Activated T-helper 1 cell treated with Interleukin-2 at 50 U/mL for 16 hours (primary cell): ENCODE data around the gene BBLN.

Source experiments
- DNase-seq: peaks from one replicate; pipeline ENCODE4 v3.0.0-alpha.2; 2020; ENCODE audit warnings: low read depth

BBLN gene

DNA sequence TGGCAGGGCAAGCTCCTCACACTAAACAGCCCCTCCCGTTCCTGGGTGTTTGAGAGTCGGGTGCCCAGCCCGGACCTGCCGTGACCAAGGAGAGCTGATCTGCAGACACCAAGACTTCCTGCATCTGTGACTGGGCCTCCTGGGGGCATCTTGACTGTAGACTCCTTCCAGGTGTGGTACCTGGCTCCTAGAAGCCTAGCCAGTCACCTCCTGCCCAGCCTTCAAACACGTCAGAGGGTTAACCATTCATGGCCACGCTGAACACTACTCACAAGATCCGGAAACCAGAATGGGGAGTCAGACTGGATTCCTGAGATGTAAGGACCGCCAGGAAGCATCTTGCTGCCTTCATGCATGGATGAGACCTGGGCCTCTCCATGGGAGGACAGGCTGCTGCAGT is 14.5 kb upstream of the BBLN start:
- DNase-seq = no peak

DNA sequence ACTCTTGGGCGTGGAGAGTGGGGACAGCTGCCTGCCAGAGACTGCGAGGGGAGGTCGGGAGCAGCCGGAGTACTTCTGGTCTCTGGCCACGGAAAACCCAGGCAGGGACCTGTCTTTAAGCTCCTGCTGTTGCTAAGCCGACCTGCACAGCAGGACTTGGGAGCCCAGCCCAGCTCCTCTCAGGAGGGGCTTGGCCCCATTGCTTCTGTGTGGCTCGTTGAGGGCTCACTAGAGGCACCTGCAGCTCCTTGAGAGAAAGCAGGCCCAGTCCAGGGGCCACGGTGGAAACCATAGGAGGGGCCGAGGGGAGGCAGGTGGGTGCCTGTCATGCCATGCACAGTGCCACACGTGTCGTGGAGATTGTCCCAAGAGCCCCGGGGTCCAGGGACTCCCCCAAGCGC is 14.1 kb upstream of the BBLN start:
- DNase-seq = no peak

DNA sequence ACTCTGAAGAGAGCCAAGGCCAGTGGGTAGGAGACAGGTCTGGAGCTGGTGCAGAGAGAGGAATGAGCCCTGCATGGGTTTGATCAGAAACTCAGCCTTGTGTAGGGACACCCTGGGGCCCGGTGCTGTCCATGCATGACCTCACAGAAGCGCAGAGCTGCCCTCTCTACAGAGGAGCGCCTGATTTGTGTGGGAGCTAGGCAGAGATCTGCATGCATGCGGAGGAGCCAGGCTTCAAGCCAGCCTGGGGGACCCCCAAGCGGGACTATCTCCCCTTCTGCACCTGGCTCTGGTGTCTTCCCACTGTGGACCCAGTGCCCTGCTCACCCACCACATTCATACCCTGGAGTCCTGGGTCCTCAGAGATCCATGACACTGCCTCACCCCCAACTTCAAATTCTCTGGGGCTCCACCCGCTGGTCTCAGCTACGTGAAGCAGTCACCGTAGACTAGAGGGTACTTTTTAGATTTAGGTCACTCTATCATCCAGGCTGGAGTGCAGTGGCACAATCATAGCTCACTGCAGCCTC is 13.4 kb upstream of the BBLN start:
- no peak for DNase-seq

DNA sequence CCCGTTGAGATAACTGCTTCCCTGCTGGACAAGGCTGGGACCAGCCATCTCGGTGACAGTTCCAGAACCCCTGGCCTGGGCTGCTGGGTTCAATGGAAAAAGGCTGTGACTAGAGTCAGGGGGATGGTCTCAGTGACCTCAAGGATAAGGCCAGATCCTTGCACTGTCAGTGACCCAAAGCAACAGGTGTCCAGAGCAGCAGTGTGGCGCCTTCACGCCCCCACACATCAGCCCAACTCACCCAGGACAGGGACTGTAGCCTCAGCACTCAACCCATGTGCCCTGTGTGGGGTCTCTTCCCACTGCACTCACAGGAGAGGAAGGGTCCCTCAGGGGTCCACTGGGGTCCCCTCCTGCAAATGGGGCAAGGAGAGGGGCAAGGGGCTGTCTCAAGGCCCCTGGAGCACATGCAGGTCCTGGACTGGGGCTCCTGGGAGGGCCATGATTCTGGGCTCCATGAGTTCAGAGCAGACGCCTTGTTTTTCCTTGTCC is 11.5 kb upstream of the BBLN start:
- DNase-seq = no peak

DNA sequence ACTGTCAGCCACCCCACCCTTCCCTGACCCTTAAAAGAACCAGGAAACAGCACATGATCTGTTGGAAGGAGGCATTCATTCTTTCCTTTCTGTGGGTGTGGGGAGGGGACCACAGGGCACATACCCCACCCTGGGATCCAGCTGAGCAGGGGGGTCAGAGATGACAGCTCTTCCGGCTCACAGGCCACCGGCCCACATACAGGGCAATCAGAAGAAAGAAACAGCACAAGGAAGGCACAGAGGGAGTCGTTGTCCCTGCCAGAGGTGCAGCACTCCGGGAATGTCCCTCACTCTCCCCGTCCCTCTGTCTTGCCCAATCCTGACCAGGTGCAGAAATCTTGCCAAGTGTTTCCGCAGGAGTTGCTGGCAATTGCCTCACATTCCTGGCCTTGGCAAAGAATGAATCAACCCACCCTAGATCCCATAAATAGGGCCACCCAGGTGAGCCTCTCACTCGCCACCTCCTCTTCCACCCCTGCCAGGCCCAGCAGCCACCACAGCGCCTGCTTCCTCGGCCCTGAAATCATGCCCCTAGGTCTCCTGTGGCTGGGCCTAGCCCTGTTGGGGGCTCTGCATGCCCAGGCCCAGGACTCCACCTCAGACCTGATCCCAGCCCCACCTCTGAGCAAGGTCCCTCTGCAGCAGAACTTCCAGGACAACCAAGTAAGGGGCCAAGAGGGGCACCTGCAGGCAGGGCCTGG is 10.9 kb upstream of the BBLN start, which contains the start of gene LCN2:
Gene LCN2, plus strand, starts transcription at position 453 of the 701 bp plus-strand sequence. Its CDS starts 73 bp downstream, at position 526.
- no peak for DNase-seq

DNA sequence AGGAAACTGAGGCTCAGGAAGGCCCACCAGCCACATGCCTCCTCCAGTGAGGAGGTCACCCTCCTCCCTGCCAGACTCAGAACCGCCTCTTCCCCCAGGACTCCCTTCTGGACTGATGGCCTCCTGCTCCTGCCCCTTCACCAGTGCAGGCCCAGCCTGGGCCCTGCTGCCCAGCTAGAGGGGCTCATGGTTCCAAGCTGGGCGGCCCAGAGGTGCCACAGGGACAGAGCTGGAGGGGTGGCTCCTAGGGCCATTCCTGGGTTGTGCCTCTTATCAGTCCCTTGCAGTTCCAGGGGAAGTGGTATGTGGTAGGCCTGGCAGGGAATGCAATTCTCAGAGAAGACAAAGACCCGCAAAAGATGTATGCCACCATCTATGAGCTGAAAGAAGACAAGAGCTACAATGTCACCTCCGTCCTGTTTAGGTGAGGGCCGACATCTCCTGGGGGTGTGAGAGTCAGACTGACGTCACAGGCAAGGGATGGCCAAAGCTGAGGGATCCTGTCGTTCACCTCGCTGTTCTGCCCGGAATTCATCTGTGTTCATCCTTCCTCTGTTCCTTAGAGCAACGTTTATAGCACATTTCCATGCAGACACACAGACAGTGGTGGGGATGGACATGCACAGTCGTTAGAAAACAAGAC is 10.0 kb upstream of the BBLN start:
- no peak for DNase-seq

DNA sequence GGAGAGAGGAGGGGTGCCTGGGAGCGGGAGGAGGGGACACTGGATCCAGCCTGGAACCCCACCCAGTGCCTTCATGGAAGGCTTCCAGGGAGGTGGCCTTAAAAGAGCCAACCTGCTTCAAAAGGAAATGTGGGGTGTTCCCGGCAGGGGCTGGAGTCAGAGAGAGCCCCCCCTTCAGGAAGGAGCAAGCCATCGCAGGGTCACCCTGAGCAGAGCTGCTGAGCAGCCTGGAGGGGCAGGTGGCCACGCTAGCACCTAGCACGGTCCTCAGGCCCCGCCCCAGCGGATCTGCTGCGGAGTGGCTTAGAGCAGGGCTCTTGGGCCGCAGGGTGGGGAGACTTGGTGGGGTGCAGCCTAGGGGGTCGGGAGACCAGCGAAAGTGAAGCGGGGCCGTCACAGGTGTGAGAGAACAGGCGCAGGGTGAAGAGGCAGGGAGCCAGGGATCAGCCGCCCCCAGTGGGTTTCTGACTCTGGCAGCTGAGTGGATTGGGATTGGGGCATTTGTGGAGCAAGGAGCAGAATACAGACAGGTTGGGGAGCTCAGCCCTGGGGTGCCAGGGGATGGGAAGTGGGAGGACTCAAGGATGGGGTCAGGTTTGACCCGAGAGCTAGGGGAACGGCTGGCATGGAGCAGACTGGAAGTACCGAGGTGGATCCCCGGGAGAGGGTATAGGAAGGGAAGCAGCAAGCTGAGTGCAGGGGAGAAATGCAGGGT is 9.3 kb upstream of the BBLN start:
- DNase-seq = no peak

DNA sequence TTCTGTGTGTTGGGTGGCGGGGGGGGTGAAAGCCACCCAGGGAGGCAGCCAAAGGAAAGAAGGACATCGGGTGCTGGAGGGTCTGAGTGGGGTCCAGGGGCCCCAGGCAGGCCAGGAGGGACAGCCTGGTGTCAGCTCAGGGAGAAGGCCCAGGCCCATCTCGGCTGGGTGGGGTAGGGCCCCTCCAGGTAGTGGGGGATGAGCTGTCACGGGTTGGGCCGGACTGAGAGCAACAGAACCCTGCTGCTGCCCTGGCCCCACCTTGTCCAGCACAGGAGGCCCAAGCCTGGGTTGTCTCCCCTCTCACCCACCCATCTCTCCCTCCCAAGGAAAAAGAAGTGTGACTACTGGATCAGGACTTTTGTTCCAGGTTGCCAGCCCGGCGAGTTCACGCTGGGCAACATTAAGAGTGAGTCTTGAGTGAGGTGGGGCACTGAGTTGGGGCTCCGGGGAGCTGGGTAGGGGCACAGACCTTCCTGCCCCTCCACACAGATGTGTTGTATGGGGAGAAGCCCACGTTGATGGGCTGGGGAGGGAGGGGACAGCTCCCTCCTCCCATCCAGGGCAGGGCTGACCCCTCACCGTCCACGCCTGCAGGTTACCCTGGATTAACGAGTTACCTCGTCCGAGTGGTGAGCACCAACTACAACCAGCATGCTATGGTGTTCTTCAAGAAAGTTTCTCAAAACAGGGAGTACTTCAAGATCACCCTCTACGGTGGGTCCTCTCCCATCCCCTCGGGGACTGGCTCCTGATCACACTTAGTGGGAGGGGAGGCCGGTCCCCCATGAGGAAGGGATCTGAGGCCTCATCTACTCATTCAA is 8.5 kb upstream of the BBLN start:
- DNase-seq = no peak

DNA sequence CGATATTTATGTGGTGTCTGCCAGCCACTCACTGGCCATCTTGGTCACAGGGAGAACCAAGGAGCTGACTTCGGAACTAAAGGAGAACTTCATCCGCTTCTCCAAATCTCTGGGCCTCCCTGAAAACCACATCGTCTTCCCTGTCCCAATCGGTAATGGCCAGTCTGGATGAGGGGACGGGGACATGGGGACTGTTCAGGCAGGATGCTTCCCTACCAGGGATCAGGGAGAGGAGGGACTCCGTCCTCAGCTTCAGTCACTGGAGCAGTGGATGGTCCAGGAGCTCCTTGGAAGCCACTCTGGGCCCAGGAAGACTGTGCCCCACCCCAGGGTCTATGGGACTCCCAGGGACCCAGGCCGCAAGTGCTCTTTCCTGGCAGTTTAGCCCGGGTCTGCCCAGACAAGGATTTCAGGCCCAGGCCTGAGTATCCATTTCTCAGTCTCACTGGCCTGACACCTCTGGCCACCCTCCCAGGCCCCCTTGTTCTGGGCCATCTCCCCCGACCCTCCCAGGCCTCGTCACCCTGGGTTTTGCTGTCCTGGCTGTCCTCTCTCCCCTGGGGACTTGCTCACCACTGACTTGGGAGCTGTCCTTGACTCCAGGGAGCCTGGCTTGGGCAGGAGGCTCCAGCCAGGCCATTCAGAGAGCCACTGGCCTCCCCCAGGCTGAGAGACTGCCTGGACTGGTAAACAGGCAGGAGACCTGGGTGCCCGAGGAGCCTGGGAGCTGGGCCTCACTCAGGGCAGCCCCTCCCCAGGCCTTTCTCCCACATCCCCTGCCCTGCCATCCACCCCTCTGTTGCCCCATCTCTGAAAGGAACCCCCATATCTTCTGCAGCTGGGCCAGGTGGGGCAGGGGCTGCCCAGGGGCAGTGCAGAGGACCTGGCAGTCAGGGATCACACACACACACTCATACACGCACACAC is 7.7 kb upstream of the BBLN start:
- no peak for DNase-seq

DNA sequence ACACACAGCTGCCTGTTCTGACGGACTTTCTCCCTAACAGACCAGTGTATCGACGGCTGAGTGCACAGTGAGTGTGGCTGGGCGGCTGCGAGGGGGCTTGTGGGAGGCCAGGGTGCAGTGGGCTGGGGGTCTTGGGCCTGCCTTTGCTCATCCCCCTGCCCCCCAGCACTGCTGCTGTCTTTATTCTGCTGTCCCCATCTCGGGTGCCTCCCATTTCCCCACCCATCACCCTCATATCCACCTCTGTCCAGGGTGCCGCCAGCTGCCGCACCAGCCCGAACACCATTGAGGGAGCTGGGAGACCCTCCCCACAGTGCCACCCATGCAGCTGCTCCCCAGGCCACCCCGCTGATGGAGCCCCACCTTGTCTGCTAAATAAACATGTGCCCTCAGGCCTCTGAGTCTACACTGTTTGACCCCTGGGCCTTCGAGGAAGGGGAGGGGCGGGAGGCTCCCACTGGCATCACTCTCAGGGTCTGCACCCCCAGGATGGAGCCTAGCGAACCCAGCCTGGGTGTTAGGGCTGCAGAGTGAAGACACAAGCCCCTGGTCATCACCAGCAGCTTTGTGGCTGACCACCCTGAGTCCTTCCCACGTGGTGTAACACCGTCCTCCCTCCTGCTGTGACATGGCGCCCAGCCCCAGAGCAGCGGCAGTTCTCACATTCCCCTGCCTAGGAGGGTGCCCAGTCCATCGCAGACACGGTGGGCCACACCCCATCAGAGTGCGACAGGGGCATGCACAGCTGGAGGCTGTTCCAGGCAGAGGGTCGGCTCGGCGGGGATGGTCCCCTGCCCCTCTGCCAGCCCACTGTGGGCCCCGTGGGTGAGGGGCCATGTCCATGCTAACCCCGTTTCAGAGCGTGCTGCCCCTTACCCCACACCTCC is 6.8 kb upstream of the BBLN start:
- DNase-seq = no peak

DNA sequence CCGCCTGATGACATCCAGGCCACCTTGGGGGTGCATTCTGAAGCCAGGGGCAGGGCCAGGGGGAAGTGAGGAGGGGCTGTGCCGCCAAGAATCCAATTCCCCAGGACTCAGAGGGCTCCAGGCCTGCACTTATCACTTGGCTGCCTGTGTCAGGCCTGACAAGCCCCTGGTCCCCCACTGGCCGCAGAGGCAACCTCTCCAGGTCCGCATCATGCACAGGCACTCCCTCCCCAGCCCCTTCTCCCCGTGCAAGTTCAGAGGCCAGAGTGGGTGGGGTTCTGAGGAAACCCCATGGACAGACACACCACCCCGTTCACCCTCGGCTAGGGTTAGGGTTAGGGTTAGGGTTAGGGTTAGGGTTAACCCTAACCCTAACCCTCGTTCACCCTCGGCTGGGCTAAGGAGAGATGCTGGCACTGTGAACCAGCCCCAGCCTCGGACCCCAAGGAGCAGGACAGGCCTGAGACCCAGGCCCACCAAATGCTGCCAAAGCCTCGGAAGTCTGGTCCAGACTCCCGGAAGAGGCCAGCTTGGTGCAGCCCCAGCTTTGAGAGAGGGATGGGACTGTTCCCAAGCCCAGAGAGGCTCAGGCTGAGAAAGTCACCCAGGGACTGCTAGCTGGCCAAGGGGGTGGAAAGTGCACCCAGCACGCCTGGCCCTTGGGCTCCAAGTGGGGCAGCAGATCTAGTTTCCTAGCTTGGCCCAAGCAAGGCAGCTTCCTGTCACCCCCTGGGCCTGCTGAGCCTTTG is 5.9 kb upstream of the BBLN start:
- no peak for DNase-seq

DNA sequence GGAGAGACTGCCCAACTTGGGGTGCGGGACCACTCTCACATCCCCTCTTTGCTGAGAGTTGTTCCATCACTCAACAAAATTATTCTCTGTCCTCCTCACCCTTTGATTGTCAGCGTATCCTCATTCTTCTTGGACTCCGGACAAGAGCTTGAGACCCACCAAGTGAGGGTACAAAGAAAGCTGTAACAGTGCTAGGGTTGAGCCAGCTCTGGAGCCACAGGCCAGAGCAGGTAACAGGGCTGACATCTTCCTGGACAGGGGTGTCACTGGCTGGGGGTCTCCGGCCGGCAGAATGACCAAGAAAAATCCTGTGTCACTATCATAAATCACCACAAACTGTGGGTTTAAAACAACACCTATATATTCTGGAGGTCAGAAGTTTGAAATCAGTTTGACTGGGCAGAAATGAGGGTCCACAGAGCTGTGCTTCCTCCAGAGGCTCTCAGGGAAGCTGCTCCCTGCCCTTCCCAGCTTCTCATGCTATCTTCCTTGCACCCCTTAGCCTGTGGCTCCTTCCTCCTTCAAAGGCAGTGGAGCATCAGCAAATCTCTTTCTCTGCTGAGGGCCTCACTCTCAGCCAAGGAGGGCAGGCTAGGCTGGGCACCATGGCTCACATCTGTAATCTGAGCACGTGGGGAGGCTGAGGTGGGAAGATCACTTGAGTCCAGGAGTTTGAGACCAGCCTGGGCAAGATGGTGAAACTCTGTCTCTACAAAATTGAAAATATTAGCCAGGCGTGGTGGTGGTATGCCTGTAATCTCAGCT is 4.1 kb upstream of the BBLN start:
- DNase-seq = no peak

DNA sequence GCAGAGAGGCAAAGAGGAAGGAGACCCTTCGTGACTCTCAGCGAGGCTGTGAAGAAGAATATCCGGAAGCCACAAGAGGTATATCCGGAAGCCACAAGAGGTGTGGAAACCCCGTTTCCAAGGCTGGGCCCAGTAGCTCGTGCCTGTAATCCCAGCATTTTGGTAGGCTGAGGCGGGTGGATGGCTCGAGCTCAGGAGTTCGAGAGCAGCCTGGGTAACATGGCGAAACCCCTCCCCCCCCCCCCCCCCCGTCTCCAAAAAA is 612 bp upstream of the BBLN start:
- peak; percentile 44 for DNase-seq

DNA sequence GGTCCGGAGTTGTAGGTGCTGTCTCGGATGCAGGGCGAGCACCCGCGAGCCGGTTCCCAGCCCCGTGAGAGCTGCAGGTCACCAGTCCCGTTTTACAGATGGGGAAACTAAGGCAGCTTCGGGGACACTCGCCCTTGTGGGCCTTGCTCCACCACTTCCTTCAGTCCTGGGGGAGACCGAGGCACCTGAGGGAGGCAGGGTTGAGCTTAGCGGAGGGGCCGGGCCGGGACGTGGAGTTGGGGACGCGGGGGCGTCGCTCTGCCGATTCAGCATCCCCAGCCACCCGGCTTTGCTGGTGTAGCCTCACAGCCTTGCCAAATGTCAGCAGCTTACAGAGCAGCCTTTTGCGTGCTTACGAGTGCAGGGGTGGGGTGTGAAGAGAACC is 530 bp downstream of the BBLN start:
- DNase-seq = no peak

DNA sequence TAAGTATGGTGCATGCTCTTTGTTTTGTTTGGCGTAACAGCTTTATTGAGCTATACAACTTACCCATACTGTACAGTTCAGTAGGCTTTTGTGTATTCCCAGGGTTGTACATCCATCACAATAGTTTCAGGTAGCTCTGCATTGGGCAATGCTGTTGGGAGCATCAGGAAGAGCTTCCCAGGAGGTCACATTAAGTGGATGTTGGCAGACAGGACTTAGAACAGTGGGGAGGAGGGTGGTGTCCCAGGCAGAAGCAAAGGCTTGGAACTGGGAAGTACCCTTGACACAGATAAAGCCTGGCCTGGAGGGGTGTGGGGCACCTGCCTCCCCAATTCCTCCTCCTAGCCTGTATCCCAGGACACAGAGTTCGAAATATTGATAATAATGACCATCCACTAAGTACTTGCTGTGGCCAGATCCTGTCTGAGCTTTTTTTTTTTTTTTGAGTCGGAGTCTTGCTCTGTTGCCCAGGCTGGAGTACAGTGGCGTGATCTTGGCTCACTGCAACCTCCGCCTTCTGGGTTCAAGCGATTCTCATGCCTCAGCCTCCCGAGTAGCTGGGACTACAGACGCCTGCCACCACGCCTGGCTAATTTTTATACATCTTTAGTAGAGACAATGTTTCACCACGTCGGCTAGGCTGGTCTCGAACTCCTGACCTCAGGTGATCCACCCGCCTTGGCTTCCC is 1.3 kb downstream of the BBLN start:
- DNase-seq = no peak

DNA sequence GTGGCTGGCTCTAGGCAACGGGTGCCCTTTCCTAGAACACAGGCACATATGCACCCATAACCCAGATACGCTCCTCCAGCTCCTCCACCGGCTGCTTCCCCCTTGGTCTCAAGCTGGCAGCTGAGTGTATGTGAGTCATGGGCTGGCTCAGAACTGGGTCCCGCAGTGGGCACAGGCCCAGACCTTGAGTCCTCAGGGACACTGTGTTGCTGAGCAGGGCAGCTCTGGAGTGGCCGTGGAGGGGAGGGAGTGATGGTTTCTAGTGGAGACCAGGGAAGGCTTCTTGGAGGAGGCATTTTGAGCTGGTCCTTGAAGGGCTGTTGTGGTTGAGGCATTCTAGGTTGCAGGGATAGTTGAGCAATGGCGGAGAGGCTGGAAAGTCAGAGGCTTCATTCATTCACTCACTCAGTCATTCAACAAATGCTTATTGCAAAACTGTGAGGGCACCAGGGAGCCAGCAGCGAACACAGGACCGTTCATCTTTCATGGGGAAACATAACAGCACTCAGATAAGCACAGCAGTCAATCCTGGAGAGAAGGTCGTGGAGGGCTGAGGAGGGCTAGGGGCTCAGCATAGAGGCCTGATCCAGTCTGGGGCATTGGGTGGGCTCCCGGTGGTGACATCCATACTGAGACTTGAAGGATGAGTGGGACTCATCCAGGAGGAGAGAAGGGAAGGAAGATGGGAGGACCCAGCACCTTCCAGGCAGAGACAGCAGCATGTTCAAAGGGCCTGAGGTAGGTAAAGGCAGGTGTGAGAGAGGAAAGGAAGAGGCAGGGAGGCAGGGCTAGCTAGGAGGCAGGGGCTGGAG is 2.4 kb downstream of the BBLN start:
- DNase-seq = no peak

DNA sequence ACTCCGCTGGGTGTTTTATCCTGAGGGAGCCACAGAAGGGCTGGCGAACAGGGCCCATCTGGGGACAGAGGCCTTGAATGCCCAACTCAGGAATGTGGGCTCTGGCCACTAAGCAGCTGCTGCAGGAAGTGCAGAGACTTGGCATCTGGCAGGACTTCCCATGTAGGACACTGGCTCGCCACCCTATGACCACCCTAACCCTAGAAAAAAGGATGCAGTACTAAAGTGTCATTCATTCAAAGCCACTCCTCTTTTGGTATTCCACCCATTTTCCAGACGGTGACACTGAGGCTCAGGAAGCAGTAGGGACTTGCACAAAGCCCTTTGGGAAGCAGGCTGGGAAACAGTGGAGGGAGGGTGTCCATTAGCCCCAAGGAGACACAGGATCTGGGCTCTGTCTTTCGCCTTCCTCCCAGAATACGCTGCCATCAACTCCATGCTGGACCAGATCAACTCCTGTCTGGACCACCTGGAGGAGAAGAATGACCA is 3.0 kb downstream of the BBLN start:
- no peak for DNase-seq
